ENCODE data around the gene TIGD6.

DNA sequence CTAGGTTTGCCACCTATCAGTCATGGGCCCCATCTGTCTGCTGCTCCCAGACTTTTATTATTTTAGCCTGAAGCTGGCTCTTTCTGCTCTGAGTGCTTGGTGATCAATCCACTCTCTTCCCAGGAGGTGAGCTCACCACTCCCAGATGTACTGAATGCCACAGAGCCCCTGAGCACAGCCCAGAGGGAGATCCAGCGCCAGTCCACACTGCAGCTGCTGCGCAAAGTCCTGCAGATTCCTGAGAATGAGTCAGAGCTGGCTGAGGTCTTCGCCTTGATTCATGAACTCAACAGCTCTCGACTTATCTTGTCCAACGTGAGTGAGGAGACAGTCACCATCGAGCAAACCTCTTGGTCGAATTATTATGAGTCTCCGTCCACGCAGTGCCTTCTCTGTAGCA lies 36.1 kb upstream of the TIGD6 start:
- TF ChIP-seq CTCF (IDR thresholded peaks at IDR 0.05 in 2 of 3, conservative IDR thresholded peaks at IDR 0.05 in 1 of 3; ENCODE audit: borderline replicate concordance in 1 of 3, insufficient read depth in 1 of 3, low read depth in 2 of 3, low read length in 2 of 3) (no peak), ELF1 (IDR thresholded peaks at IDR 0.05; ENCODE audit: borderline replicate concordance, low read depth) (no peak), EZH2 (IDR thresholded peaks at IDR 0.05) (no peak), EZH2phosphoT487 (IDR thresholded peaks at IDR 0.05; ENCODE audit: borderline replicate concordance) (no peak), POLR2A (IDR thresholded peaks at IDR 0.05; ENCODE audit: borderline replicate concordance, extremely low read depth, insufficient read depth, insufficient read length) (no peak), RAD21 (IDR thresholded peaks at IDR 0.05; ENCODE audit: low read depth) (no peak), POLR2AphosphoS5 (IDR thresholded peaks at IDR 0.05; ENCODE audit: low read depth, low read length) (no peak)

Measured in HCT116 (cell line).